ENCODE data around the gene SET. TPM values are rescaled to one million over a fixed set of nuclear protein-coding genes. Genes with fewer than 3 reads are reported as not detected.

SET gene
- total and polyA plus RNA-seq, 12 donors, result 62.1 to 352 (median 184) TPM

DNA sequence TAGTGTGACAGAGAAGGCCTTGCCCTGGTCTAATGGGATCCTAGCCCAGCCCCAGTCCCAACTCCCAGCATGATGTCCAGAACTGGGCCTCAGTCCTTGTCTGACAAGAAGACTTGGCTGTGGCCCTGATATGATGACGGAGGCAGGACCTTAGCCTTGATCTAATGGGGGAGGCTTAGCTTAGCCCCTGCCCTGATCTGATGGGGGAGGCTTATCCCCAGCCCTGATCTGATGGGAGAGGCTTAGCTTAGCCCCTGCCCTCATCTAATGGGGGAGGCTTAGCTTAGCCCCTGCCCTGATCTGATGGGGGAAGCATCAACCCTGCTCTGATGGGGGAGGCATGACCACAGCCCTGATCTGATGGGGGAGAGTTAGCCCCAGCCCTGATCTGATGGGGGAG, 17.0 kb downstream of the SET start:
- TF ChIP-seq POLR2A (IDR thresholded peaks at IDR 0.05), result no peak
- TF ChIP-seq, protein P1, sequence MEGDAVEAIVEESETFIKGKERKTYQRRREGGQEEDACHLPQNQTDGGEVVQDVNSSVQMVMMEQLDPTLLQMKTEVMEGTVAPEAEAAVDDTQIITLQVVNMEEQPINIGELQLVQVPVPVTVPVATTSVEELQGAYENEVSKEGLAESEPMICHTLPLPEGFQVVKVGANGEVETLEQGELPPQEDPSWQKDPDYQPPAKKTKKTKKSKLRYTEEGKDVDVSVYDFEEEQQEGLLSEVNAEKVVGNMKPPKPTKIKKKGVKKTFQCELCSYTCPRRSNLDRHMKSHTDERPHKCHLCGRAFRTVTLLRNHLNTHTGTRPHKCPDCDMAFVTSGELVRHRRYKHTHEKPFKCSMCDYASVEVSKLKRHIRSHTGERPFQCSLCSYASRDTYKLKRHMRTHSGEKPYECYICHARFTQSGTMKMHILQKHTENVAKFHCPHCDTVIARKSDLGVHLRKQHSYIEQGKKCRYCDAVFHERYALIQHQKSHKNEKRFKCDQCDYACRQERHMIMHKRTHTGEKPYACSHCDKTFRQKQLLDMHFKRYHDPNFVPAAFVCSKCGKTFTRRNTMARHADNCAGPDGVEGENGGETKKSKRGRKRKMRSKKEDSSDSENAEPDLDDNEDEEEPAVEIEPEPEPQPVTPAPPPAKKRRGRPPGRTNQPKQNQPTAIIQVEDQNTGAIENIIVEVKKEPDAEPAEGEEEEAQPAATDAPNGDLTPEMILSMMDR (IDR thresholded peaks at IDR 0.05), result no peak
- peaks cover 0 to 6% of the 10 kb centered on the region in 2 donors for H3K4me1 ChIP-seq (replicated peaks in 1 of 2)
- no peaks in the 10 kb centered on the region for H3K27me3 ChIP-seq
- DNase-seq, result no peak
- 57 to 100% (median 81%) methylated on average over 1 of the region's 1 CpG for WGBS, 4 donors
- H3K36me3 ChIP-seq (replicated peaks in 1 of 2), result no peaks in the 10 kb centered on the region
- H3K27ac ChIP-seq, result no peak overlapping the region
- intact Hi-C loops (cut with DNase I), result no loop called here
- H3K9me3 ChIP-seq (replicated peaks in 1 of 3), result no peaks in the 10 kb centered on the region
- H3K4me3 ChIP-seq, result no peak overlapping the region

DNA sequence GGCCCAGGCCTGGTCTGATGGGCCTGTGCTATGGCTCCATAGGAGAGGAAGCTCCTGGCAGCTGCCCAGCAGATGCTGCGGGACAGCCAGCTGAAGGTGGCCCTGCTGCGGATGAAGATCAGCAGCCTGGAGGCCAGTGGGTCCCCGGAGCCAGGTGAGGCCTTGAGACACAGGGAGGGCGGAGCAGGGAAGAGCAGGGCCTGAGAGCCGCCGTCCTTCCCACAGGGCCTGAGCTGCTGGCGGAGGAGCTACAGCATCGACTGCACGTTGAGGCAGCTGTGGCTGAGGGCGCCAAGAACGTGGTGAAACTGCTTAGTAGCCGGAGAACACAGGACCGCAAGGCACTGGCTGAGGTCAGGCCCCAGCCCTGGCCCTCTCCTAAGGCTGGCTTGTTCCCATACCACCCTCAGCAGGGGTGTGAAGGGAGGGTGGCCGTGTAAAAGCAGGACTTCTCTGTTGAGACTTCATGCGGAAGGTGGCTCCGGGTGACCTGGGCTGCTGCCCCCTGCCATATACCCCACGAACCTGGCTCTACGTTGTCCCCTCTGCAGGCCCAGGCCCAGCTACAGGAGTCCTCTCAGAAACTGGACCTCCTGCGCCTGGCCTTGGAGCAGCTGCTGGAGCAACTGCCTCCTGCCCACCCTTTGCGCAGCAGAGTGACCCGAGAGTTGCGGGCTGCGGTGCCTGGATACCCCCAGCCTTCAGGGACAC, 17.8 kb downstream of the SET start:
- TF ChIP-seq, protein P1 (IDR thresholded peaks at IDR 0.05), result no peak
- TF ChIP-seq POLR2A (IDR thresholded peaks at IDR 0.05), result no peak
- intact Hi-C loops (cut with DNase I), result no loop called here
- Histone ChIP-seq H3K4me1 (replicated peaks in 1 of 2) (peaks cover 0 to 6% of the 10 kb centered on the region in 2 donors), H3K4me3 (no peak overlapping the region), H3K27ac (no peak overlapping the region), H3K9me3 (replicated peaks in 1 of 3) (no peaks in the 10 kb centered on the region), H3K27me3 (no peaks in the 10 kb centered on the region), H3K36me3 (replicated peaks in 1 of 2) (no peaks in the 10 kb centered on the region)
- DNase-seq, result no peak
- 83 to 90% (median 89%) methylated on average over 16 to 23 of the region's 23 CpGs for WGBS, 4 donors

DNA sequence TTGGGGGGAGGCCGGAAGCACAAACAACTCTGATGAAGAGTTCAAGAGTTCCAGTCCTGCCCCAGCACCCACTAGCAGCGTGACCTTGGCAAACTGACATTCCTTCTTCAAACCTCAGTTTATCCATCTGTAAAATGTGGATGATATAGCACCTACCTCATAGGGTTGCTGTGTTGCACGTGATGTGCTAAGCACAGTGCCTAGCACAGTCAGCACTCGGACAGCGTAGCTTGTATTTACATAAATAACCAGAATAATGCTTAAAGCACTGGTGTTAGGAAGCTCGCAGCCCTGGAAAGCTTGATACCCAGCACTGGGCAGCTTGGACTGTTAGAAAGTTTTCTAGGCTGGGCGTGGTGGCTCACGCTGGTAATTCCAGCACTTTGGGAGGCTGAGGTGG, 18.4 kb downstream of the SET start:
- H3K9me3 ChIP-seq (replicated peaks in 1 of 3), result no peaks in the 10 kb centered on the region
- peaks cover 0 to 6% of the 10 kb centered on the region in 2 donors for H3K4me1 ChIP-seq (replicated peaks in 1 of 2)
- 94 to 97% (median 95%) methylated on average over 8 of the region's 8 CpGs for WGBS, 4 donors
- no peaks in the 10 kb centered on the region for H3K27me3 ChIP-seq
- intact Hi-C loops (cut with DNase I), result no loop called here
- no peak overlapping the region for H3K27ac ChIP-seq
- TF ChIP-seq POLR2A (IDR thresholded peaks at IDR 0.05), result no peak
- TF ChIP-seq, protein P1 (IDR thresholded peaks at IDR 0.05), result no peak
- no peak overlapping the region for H3K4me3 ChIP-seq
- DNase-seq, result no peak
- H3K36me3 ChIP-seq (replicated peaks in 1 of 2), result no peaks in the 10 kb centered on the region

DNA sequence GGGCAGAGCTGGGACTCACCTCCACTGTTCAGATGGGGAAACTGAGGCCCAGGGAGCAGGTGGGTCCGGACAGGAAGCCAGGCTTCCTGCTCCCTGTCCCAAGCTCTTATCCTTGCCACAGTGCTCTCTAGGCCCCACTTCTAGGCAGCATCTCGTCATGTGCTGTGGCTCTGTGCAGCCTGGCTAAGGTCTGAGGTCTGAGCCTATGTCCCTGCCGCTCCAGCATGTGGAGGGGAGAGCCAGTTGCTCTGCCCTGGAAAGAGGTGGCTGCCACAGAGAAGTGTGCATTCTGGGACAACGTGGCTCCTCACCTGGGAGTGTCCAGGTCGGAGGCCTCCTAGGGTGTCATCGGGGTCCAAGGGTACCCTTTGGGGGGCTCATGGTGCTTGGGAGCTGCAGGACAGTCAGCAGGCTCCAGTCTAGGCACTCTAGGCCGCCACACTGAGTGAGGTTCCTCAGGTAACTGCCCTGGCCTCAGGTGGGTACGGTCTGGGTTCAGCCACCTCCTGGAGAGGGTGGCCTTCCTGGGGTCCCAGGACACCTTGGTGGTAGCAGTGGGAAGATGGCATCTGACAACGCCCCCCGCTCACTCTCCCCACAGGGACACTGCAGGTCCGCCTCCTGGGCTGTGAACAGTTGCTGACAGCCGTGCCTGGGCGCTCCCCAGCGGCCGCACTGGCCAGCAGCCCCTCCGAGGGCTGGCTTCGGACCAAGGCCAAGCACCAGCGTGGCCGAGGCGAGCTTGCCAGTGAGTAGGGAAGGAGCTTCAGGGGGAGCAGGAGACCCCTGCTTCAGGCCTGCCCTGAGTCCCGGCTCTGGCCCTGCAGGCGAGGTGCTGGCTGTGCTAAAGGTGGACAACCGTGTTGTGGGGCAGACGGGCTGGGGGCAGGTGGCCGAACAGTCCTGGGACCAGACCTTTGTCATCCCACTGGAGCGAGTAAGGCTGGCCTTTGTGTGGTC, 23.7 kb downstream of the SET start:
- no peaks in the 10 kb centered on the region for H3K27me3 ChIP-seq
- intact Hi-C loops (cut with DNase I), result no loop called here
- H3K9me3 ChIP-seq (replicated peaks in 1 of 3), result no peaks in the 10 kb centered on the region
- no peak for TF ChIP-seq POLR2A (IDR thresholded peaks at IDR 0.05)
- TF ChIP-seq, protein P1 (IDR thresholded peaks at IDR 0.05), result no peak
- no peak overlapping the region for H3K4me3 ChIP-seq
- WGBS, 4 donors, result 50 to 96% (median 80%) methylated on average over 5 to 26 of the region's 26 CpGs
- H3K36me3 ChIP-seq (replicated peaks in 1 of 2), result no peaks in the 10 kb centered on the region
- no peak for DNase-seq
- H3K27ac ChIP-seq, result no peak overlapping the region
- no peaks in the 10 kb centered on the region for H3K4me1 ChIP-seq (replicated peaks in 1 of 2)

Data from adrenal gland (tissue), 12 donors.